ENCODE data around the gene TGM1. TPM values are rescaled to one million over a fixed set of nuclear protein-coding genes. Genes with fewer than 3 reads are reported as not detected.

TGM1 gene
- polyA plus RNA-seq, 2 of the 4 experiments (the other 2 are of a cell fraction), result 0.61 to 1.3 TPM

GRCh38 chr14:24238527-24239037 lies 24.4 kb downstream of the TGM1 start:
- 95% methylated on average over 5 of the region's 5 CpGs for WGBS (ENCODE audit: missing lambda C conversion rate)
- no peak for FAIRE-seq
- peaks cover 17% of the 10 kb centered on the region for H3K4me1 ChIP-seq
- DNase-seq (ENCODE audit: low read depth in 1 of 2, low spot score in 1 of 2), result no peak
- ATAC-seq, result no peak
- H3K27ac ChIP-seq, result no peak overlapping the region
- no peak for TF ChIP-seq MAZ (IDR thresholded peaks at IDR 0.05; ENCODE audit: borderline replicate concordance, low read depth, low read length)
- no peak for TF ChIP-seq ZNF302 (CRISPR knock-in tag; IDR thresholded peaks at IDR 0.05)
- no peak for TF ChIP-seq TP53 (CRISPR knock-in tag; IDR thresholded peaks at IDR 0.05)
- no peak for TF ChIP-seq KDM5A (IDR thresholded peaks at IDR 0.05)
- TF ChIP-seq TFCP2L1 (CRISPR knock-in tag; IDR thresholded peaks at IDR 0.05), result no peak
- no peak for TF ChIP-seq POLR2A (IDR thresholded peaks at IDR 0.05; ENCODE audit: low read length)
- no peak for TF ChIP-seq HEYL (CRISPR knock-in tag; IDR thresholded peaks at IDR 0.05)
- no peak for TF ChIP-seq NPAS2 (CRISPR knock-in tag; IDR thresholded peaks at IDR 0.05; ENCODE audit: borderline replicate concordance)
- no peak for TF ChIP-seq CTCF (IDR thresholded peaks at IDR 0.05)
- TF ChIP-seq FOSL2 (IDR thresholded peaks at IDR 0.05), result no peak
- no peak for TF ChIP-seq FOSL2 (CRISPR knock-in tag; IDR thresholded peaks at IDR 0.05)
- TF ChIP-seq BCL3 (IDR thresholded peaks at IDR 0.05), result no peak
- TF ChIP-seq HOXB13 (CRISPR knock-in tag; IDR thresholded peaks at IDR 0.05; ENCODE audit: low read depth), result no peak
- no peak for TF ChIP-seq ESRRA (IDR thresholded peaks at IDR 0.05; ENCODE audit: borderline replicate concordance, low read length)
- no peak for TF ChIP-seq CBX2 (IDR thresholded peaks at IDR 0.05; ENCODE audit: borderline replicate concordance, low read depth)
- TF ChIP-seq NFE2L2 (conservative IDR thresholded peaks at IDR 0.05; ENCODE audit: low read length), result no peak
- TF ChIP-seq RNF2 (IDR thresholded peaks at IDR 0.05; ENCODE audit: borderline replicate concordance, low read depth), result no peak
- TF ChIP-seq HES2 (IDR thresholded peaks at IDR 0.05), result no peak
- TF ChIP-seq BHLHE40 (IDR thresholded peaks at IDR 0.05; ENCODE audit: low read depth, low read length), result no peak
- TF ChIP-seq REST (IDR thresholded peaks at IDR 0.05), result no peak
- TF ChIP-seq MAFK (IDR thresholded peaks at IDR 0.05; ENCODE audit: partially characterized antibody), result no peak
- POLR2A ChIA-PET, result interaction anchor here (1.5 kb wide), 2 partner anchors 33 to 60 kb away, joined by 4 read pairs; partner anchors contain the start of genes DHRS1, NOP9 and RABGGTA
- H3K9me3 ChIP-seq, result no peaks in the 10 kb centered on the region
- no peak overlapping the region for H3K4me2 ChIP-seq
- CTCF ChIA-PET, result interaction anchor here (0.8 to 21.7 kb wide), 7 partner anchors 22 to 193 kb away, joined by 3 to 601 read pairs (median 5); partner anchors contain the start of genes CIDEB, DHRS1, LTB4R and LTB4R2
- no peak overlapping the region for H3K4me3 ChIP-seq
